Right lobe of liver (tissue), 4 donors: Measurements from ENCODE around the gene CLDN19.

Experiments used
- CTCF ChIP-seq, 4 donors: fragments of 200-600 bp in 3 of 4; fragments of 450-650 bp in 1 of 4; IDR thresholded peaks; one replicate each; pipeline versions ENCODE4 v1.5.1 to v1.8.0; 2016 to 2022; ENCODE audit warnings: antibody characterized with exemption in 4 of 4, mild to moderate bottlenecking in 2 of 4
- POLR2A ChIP-seq: fragments of 450-650 bp; IDR thresholded peaks from one replicate; pipeline ENCODE4 v1.6.1; 2017; ENCODE audit warnings: antibody characterized with exemption, mild to moderate bottlenecking
- donor health status: DM: no; HTN: no; CAD: no.
- donor health status: DM: no; HTN: no; CAD: no.
- donor health status: DM: no; HTN: yes; CAD: no.

- TF ChIP-seq CTCF (IDR thresholded peaks at IDR 0.05) (no peak), POLR2A (no peak)
Measured at GRCh38 chr1:42692911-42693310, 47.1 kb downstream of the CLDN19 start.
